ENCODE results near the gene MCTP1. TPM values are rescaled to one million over a fixed set of nuclear protein-coding genes. Genes with fewer than 3 reads are reported as not detected.

The MCTP1 gene
- total RNA-seq, 1 experiment from 2014 or later = 0.44 TPM

- H3K4me2 ChIP-seq (ENCODE audit: low read length) = no peak overlapping the region
- no peak overlapping the region for H2AFZ ChIP-seq (ENCODE audit: low read depth, low read length, poor library complexity, severe bottlenecking)
- no peak overlapping the region for H3K9ac ChIP-seq (ENCODE audit: low read length)
- BruUV-seq (replicated peaks) = no TSS peak
- H3K27ac ChIP-seq (ENCODE audit: low read depth, low read length) = no peak overlapping the region
- no peak overlapping the region for H3K4me3 ChIP-seq (replicated peaks in 1 of 2; ENCODE audit: low read depth in 1 of 2, low read length in 2 of 2)
- POLR2A ChIA-PET = no interaction called here
- no peaks in the 10 kb centered on the region for H3K27me3 ChIP-seq (ENCODE audit: insufficient read depth, low read length)
- DNase-seq (ENCODE audit: low read depth, low spot score) (no peak), ATAC-seq (no peak)
- intact Hi-C loops (cut with micrococcal nuclease) = no loop called here
- CTCF ChIA-PET = no interaction called here
- H3K4me1 ChIP-seq (ENCODE audit: control insufficient read depth in 1 of 2, insufficient read depth in 2 of 2, low read length in 2 of 2) = 0 out of 4 replicates have a peak, but pooled peaks cover 0 to 3% of the 10 kb centered on the region in 2 experiments
- RAD21 ChIA-PET (ENCODE audit: low non-redundant PET in 1 of 2, low total read pairs in 2 of 2, uncharacterized antibody in 2 of 2, unreplicated experiment in 2 of 2) = no interaction called here
- H3K9me3 ChIP-seq (ENCODE audit: control insufficient read depth in 1 of 2, insufficient read depth in 1 of 2, low read depth in 1 of 2, low read length in 2 of 2) = no peaks in the 10 kb centered on the region
- no peaks in the 10 kb centered on the region for H4K20me1 ChIP-seq (ENCODE audit: insufficient read depth)
- H3K36me3 ChIP-seq (ENCODE audit: control insufficient read depth in 1 of 2, insufficient read depth in 2 of 2, low read length in 2 of 2) = no peaks in the 10 kb centered on the region
- no peaks in the 10 kb centered on the region for H3K79me2 ChIP-seq (ENCODE audit: insufficient read depth, low read length)
- TF ChIP-seq ZBTB33 (IDR thresholded peaks at IDR 0.05; ENCODE audit: extremely low read depth, insufficient replicate concordance, low read length) (no peak), ZFX (IDR thresholded peaks at IDR 0.05) (no peak), POLR2AphosphoS5 (IDR thresholded peaks at IDR 0.05; ENCODE audit: low read depth, low read length) (no peak), CTCF (IDR thresholded peaks at IDR 0.05 in 2 of 3, conservative IDR thresholded peaks at IDR 0.05 in 1 of 3; ENCODE audit: borderline replicate concordance in 1 of 3, insufficient read depth in 1 of 3, low read depth in 2 of 3, low read length in 2 of 3) (no peak), RAD21 (IDR thresholded peaks at IDR 0.05; ENCODE audit: low read depth) (no peak), YY1 (IDR thresholded peaks at IDR 0.05; ENCODE audit: extremely low read depth, insufficient replicate concordance, low read depth, low read length) (no peak), ELF1 (IDR thresholded peaks at IDR 0.05; ENCODE audit: borderline replicate concordance, low read depth) (no peak), SP1 (IDR thresholded peaks at IDR 0.05; ENCODE audit: low read depth) (no peak), EZH2phosphoT487 (IDR thresholded peaks at IDR 0.05; ENCODE audit: borderline replicate concordance) (no peak), SIN3A (IDR thresholded peaks at IDR 0.05; ENCODE audit: low read depth) (no peak), JUND (IDR thresholded peaks at IDR 0.05) (no peak), POLR2A (IDR thresholded peaks at IDR 0.05; ENCODE audit: borderline replicate concordance, extremely low read depth, insufficient read depth, insufficient read length) (no peak), ATF3 (IDR thresholded peaks at IDR 0.05) (no peak)
- H3K9me2 ChIP-seq (ENCODE audit: insufficient read depth) = no peaks in the 10 kb centered on the region
These were observed 535.9 kb downstream of the MCTP1 start for GRCh38 chr5:94749042-94749441.

Measured in HCT116 (cell line).